HL-60 (cell line): ENCODE measurements around the gene AKAP13.

Experiments
- DNase-seq, 2 experiments: peaks; one replicate each; pipeline ENCODE4 v3.0.0-alpha.2; 2010 to 2020; ENCODE audit warnings: low read depth in 1 of 2, low spot score in 1 of 2
- H3K27ac ChIP-seq: fragments of 250-450 bp; sonication (Bioruptor Pico); replicated peaks from 2 replicates; pipeline ENCODE4 v1.5.1; 2020; ENCODE audit warnings: mild to moderate bottlenecking, moderate library complexity
- H3K27me3 ChIP-seq: fragments of 250-450 bp; sonication (Bioruptor Pico); 2 replicates; pipeline ENCODE4 v1.5.1; 2021; ENCODE audit warnings: mild to moderate bottlenecking, moderate library complexity; ENCODE audit not compliant: insufficient read depth, poor library complexity, severe bottlenecking
- H3K4me3 ChIP-seq: replicated peaks from 2 replicates; pipeline ENCODE4 v1.5.1; 2011; ENCODE audit warnings: mild to moderate bottlenecking, control low read depth, low read length; ENCODE audit not compliant: insufficient read depth
- GABPA ChIP-seq: IDR thresholded peaks from 2 replicates; pipeline ENCODE4 v1.6.1; 2012; ENCODE audit warnings: low read depth
- POLR2AphosphoS5 ChIP-seq: IDR thresholded peaks from 2 replicates; pipeline ENCODE4 v1.6.1; 2012; ENCODE audit warnings: low read depth
- SPI1 ChIP-seq: IDR thresholded peaks from 2 replicates; pipeline ENCODE4 v1.6.1; 2012; ENCODE audit warnings: low read depth, mild to moderate bottlenecking, borderline replicate concordance
- TF ChIP-seq, protein P1 (sequence below): IDR thresholded peaks from one replicate; pipeline ENCODE4 v1.5.1; 2011; ENCODE audit warnings: low read length, control low read depth, inconsistent platforms; ENCODE audit not compliant: insufficient read depth
- TF ChIP-seq, protein P2 (sequence below): IDR thresholded peaks from 2 replicates; pipeline ENCODE4 v1.6.1; 2012; ENCODE audit warnings: low read depth; ENCODE audit not compliant: insufficient replicate concordance

Gene AKAP13

DNA sequence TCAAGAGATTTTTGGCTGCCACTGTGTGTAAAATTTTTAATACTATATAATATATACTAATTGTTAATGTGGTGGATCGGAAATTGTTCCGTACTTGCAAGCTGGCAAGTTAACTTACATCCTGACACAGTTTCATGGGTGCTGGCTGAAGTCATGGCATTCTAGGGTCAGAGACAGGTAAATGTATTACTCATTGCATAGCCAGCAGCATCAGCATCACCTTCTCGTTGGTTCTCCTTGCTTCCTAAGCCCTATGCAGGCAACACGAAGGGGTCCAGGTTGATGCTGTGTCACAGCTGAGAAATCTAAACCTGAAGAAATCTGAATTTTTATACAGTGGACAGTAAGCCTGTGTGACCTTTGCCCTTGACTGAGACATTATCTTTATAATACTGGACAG, 251.6 kb downstream of the AKAP13 start:
- H3K4me3 ChIP-seq, result no peak overlapping the region
- no peak overlapping the region for H3K27ac ChIP-seq
- no peaks in the 10 kb centered on the region for H3K27me3 ChIP-seq
- no peak for DNase-seq
- TF ChIP-seq, protein P1, sequence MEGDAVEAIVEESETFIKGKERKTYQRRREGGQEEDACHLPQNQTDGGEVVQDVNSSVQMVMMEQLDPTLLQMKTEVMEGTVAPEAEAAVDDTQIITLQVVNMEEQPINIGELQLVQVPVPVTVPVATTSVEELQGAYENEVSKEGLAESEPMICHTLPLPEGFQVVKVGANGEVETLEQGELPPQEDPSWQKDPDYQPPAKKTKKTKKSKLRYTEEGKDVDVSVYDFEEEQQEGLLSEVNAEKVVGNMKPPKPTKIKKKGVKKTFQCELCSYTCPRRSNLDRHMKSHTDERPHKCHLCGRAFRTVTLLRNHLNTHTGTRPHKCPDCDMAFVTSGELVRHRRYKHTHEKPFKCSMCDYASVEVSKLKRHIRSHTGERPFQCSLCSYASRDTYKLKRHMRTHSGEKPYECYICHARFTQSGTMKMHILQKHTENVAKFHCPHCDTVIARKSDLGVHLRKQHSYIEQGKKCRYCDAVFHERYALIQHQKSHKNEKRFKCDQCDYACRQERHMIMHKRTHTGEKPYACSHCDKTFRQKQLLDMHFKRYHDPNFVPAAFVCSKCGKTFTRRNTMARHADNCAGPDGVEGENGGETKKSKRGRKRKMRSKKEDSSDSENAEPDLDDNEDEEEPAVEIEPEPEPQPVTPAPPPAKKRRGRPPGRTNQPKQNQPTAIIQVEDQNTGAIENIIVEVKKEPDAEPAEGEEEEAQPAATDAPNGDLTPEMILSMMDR, result no peak
- no peak for TF ChIP-seq GABPA

DNA sequence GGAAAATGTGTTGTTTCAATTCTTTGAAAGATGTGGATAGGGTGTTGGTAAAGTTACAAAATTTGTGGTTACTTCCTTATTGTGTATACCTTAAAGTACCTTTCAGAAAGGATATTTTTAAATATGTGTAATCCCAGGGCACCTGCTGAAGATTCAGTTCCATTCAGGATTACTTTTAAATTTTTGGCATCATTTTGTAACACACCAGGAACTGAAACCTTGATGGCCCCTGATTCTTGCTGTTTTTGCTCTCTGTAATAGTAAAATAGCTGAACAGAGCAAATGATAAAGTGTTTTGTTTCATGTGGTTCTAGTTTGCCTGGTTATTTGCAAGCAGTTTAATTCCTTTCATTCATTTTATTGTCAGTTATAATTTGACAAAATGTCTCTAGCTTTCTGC, 253.5 kb downstream of the AKAP13 start:
- no peak for TF ChIP-seq SPI1
- TF ChIP-seq, protein P2, sequence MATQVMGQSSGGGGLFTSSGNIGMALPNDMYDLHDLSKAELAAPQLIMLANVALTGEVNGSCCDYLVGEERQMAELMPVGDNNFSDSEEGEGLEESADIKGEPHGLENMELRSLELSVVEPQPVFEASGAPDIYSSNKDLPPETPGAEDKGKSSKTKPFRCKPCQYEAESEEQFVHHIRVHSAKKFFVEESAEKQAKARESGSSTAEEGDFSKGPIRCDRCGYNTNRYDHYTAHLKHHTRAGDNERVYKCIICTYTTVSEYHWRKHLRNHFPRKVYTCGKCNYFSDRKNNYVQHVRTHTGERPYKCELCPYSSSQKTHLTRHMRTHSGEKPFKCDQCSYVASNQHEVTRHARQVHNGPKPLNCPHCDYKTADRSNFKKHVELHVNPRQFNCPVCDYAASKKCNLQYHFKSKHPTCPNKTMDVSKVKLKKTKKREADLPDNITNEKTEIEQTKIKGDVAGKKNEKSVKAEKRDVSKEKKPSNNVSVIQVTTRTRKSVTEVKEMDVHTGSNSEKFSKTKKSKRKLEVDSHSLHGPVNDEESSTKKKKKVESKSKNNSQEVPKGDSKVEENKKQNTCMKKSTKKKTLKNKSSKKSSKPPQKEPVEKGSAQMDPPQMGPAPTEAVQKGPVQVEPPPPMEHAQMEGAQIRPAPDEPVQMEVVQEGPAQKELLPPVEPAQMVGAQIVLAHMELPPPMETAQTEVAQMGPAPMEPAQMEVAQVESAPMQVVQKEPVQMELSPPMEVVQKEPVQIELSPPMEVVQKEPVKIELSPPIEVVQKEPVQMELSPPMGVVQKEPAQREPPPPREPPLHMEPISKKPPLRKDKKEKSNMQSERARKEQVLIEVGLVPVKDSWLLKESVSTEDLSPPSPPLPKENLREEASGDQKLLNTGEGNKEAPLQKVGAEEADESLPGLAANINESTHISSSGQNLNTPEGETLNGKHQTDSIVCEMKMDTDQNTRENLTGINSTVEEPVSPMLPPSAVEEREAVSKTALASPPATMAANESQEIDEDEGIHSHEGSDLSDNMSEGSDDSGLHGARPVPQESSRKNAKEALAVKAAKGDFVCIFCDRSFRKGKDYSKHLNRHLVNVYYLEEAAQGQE, result no peak
- no peak for TF ChIP-seq POLR2AphosphoS5
- no peak for TF ChIP-seq GABPA
- TF ChIP-seq, protein P1, result no peak
- Histone ChIP-seq H3K27ac (no peak overlapping the region), H3K27me3 (no peaks in the 10 kb centered on the region), H3K4me3 (no peak overlapping the region)
- DNase-seq, result no peak

DNA sequence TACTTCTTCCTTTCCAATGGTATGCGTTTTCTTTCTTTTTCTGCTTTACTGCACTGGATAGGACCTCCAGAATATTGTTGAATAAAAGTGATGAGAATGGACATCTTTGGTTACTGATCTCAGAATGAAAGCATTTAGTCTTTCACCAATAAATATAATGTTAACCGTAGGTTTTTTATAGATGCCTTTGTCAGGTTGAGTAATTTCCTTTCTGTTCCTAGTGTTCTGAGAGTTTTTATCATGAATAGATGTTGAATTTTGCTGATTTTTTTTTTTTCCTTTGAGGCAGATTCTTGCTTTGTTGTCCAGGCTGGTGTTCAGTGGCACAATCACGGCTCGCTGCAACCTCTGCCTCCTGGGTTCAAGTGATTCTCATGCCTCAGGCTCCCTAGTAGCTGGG, 255.9 kb downstream of the AKAP13 start:
- Histone ChIP-seq H3K4me3 (no peak overlapping the region), H3K27ac (no peak overlapping the region), H3K27me3 (no peaks in the 10 kb centered on the region)
- no peak for DNase-seq
- TF ChIP-seq, protein P1, result no peak
- TF ChIP-seq, protein P2, result no peak
- TF ChIP-seq GABPA, result no peak
- TF ChIP-seq SPI1, result no peak

DNA sequence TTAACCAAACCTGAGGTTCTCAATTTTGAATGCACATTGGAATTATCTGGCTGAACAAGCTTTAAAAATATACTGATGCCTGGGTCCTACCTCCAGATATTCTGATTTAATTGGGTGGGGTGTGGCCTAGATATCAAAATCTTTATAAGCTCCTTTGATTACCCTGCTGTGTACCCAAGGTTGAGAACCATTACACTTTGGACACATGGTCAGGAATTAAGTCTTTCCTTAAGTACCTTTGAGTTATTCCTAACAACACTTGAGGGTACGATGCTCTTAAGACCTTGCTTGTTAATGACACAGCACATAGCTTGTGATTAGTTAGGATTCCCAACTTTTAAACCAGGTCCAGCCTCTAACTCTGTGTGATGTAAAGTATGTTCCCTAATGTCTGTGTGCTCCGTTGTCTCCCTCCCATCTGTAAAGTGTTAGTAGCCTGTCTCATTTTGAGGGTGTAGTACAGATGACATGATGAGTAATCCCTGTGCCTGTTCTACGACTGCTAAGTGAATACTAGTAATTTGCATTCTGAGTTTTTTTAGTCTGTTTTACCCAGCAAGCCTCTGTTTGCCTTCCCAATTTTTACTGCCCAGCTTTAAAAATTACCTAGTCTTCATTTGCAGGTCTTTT, 259.5 kb downstream of the AKAP13 start:
- no peak for DNase-seq
- Histone ChIP-seq H3K4me3 (no peak overlapping the region), H3K27ac (no peak overlapping the region), H3K27me3 (no peaks in the 10 kb centered on the region)
- TF ChIP-seq, protein P1, result no peak
- TF ChIP-seq POLR2AphosphoS5 (no peak), GABPA (no peak), SPI1 (no peak)
- TF ChIP-seq, protein P2, result no peak
